Stimulated activated CD8-positive, alpha-beta memory T cell treated with anti-CD3 and anti-CD28 coated beads, Interleukin-4, amount 100 ng/mL, for 48 hours (primary cell): ENCODE results near the gene CCDC60.

Experiments
- DNase-seq: peaks from one replicate; pipeline ENCODE4 v3.0.0-alpha.2; 2020

CCDC60 gene

GRCh38 chr12:119448611-119449131, 114.1 kb downstream of the CCDC60 start:
- DNase-seq, result no peak

- no peak for DNase-seq
Observed at GRCh38 chr12:119450771-119451170, 116.2 kb downstream of the CCDC60 start.

DNA sequence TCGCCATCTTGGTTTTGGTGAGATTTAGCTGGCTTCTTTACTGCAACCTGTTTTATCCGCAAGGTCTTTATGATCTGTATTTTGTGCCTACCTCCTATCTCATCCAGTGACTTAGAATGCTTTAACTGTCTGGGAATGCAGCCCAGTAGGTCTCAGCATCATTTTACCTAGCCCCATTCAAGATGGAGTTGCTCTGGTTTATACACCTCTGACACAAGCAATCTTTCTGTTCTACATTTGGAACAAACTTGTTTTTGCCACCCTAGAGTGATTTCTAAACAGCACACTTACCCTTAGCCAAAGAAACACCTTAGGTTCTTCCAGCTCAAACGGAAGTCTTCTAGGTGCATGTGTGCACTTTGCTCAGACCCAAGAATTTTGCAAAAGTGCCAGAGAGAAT, 122.3 kb downstream of the CCDC60 start:
- DNase-seq, result no peak

GRCh38 chr12:119457271-119457670, 122.7 kb downstream of the CCDC60 start:
- no peak for DNase-seq

- DNase-seq, result no peak
Observed at GRCh38 chr12:119459481-119459880, 125.0 kb downstream of the CCDC60 start.

DNA sequence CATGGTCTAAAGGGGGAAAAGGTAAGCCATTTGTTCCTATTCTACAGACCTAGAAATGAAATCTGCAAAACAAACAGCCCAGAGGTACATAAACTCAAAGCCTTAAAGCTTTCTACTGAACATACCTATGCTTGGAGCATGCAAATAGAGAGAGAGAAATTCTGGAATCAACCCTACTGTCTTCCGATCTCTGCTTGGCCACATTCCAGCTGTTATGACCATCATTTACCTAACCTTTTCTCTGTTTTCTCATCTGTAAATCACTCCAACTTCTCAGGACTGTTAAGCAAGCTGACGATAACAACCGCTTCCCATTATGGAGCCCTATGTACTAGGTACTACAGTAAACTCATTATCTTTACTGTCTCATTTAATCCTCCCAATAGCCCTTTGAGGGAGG, 126.3 kb downstream of the CCDC60 start:
- no peak for DNase-seq

GRCh38 chr12:119461636-119462214, 127.2 kb downstream of the CCDC60 start:
- no peak for DNase-seq

- DNase-seq, result no peak
Observed at GRCh38 chr12:119463211-119463926, 128.8 kb downstream of the CCDC60 start.

GRCh38 chr12:119468296-119468695, 133.8 kb downstream of the CCDC60 start:
- no peak for DNase-seq

DNA sequence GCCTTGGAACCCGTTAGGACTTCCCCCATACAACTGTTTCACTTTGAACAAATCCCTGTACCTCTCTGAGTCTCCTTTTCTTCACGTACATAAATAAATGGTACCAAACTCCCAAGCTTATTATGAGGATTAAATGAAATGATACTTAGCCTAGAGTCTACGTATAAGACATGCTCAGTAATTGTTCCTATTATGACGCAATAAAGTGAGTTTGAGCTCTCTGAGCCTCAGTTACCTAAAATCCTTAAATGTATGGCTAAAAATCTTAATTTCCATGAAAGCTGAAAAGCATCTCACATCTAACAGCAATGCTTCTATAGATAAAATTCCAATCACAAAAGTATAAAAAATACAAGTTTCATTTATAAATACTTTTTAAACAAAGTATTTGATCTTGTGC, 141.1 kb downstream of the CCDC60 start:
- no peak for DNase-seq

DNA sequence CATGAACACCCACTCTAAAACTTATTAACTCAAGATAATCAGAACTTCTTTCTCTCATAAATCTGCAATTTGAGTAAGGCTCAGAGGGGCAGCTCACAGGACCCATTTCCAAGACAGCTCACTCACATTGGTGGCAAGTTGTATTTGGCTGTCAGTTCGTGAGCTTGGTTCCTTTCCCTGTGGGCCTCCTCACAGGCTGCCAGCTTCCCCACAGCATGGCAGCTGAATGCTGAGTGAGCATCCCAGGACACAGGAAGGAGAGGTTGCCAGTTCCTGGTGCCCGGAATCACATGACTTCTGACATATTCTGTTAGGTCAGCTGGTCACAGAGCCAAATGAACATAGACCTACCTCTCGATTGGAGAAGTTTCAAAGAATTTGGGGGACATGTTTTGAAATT, 142.4 kb downstream of the CCDC60 start:
- DNase-seq, result no peak

DNA sequence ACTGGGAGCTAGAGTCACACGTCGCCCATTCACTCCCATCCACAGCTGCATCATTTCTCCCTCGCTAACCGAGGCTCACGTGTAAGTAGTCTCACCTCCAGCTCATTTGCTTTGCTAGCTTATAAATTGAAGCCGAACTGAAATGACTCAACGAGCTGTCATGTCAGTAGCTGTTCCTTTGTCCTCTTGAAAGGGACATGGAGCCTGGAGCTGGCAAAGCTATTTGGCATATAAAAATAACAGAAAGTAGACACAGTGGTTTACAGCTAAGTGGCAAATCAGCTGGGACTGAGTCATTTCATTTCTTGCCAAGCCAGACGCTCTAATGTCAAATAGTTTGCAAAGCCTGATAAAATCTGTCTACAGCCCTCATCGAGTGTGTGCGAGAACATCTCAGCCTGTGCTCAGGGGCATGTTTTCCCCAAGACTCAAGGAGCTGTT, 144.6 kb downstream of the CCDC60 start:
- no peak for DNase-seq

GRCh38 chr12:119480551-119480950, 146.0 kb downstream of the CCDC60 start:
- no peak for DNase-seq

GRCh38 chr12:119486599-119487154, 152.1 kb downstream of the CCDC60 start:
- no peak for DNase-seq

DNA sequence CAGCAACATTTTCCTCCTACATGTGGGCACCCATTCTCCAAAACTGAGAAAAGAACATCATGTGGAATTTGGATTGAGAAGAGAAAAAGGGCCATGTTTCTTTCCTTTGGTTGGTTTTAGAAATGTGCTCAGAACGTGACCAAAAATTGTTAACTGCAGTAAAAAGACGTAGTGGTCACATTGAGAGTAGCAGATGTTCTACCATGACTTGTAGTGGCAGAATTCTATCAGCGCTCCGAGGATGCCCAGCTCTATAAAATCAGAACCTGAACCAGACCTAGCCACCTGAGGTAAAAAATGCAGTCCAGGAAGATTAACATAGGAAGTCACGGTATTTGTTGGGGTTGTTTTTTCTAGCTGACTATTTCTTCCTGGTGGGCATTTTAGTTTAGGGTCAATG, 157.3 kb downstream of the CCDC60 start:
- DNase-seq, result no peak

DNA sequence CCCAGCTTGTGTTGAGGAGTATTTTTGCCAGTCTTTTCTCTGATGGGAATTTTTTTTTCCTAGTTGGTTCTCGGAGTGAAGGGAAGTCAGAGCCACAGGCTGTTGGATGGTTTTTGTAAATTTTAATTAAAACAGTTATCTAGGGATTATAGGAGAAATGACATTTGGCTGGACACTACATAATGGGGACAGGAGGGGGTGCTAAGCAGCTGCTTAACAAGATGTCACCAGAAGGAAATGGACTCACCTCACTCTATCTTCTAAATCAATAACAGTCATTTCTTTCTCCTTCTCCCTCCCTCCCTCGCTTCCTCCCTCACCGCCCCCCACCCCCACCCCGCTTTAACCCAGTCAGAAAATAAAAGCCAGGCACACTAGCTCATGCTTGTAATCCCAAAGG, 165.7 kb downstream of the CCDC60 start:
- DNase-seq, result no peak

GRCh38 chr12:119501052-119501451, 166.5 kb downstream of the CCDC60 start:
- DNase-seq, result no peak

DNA sequence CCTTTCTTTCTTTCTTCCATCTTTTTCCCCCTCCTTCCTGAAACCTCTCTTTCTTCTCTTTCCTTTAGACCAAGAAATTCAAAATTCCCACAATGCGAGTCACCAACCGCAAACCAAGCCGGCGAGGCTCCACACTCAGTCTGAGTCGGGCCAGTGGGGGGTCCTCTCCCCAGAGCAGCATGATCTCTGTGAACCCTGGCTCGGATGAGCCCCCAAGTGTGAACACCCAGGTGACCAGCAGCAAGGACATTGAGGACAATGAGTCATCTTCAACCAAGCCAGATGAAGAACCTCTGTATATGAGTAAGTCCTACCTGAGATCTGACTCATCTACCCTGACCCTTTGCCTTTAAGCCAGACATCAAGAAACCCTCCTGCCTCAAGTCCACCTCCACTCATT, 170.5 kb downstream of the CCDC60 start:
- DNase-seq, result no peak

DNA sequence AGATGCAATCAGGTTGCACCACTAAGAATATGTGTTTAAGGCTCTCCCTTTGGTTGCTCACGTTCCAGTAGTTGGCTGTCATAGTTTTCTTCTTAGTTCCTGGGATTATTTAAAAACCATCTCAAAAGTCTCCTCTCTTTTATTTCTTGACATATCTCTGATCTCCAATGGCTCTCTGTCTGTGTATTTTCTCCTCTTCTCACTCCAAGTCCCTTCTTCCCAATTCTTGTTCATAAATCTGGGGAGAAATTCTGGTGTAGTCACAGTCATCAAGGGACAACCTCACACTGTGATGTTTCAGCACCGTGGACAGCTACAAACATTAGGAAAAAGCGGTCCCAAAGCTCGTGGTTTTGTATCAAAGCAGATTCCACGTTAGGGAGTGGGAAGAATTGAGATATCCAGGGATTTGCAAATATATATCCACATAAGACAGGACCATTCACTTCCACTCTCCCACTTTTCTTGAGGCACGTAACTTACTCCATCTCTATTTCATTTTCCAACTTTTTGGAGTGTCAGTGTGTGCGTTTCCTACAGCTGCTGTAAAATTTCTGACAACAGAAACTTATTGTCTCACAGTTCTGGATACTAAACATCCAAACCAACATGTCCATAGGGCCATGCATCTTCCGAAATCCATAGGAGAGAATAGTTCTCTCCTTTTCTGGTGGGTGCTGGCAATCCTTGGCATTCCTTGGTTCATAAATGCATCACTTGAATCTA, 178.4 kb downstream of the CCDC60 start:
- no peak for DNase-seq

GRCh38 chr12:119528241-119528640, 193.7 kb downstream of the CCDC60 start:
- no peak for DNase-seq

- DNase-seq, result no peak
Observed at GRCh38 chr12:119540476-119540875, 205.9 kb downstream of the CCDC60 start.

DNA sequence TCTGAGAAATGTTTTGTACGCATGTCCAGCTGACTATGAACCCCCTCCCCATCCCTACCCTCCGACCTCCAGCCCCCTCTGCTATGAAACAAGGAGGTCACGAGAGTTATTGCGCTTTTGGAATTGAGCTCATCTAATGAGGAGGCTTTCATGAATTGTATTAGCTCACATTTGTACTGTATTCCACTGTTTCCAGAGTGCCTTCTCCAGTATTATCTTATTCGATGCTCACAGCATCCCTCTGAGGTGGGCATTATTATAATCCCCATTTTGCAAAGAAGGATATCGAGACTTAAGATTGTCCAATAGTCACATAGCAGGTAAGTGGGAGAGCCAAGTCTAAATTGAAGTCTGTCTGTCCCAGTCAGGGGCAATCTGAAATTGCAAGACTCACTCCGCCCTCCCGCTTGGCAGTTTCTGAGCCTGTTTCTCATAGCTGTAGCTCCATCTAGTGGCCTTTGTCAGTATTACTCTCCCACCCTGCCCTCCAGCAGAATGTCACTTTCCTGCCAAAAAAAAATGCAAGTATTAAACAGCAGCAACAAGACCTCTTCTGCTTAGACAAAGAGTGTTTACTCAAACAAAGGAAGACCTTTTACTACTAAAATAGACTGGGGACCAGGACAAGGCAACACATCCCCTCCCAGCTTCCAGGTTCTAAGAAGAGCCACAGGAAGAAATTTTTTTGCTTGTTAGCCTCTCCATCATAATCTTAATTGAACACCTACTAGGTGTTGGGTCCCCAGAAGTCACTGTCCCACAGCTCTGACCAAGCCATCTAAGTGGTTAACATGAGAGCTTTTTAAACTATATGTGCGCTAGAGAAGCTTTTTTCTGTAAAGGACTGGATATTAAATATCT, 210.5 kb downstream of the CCDC60 start:
- DNase-seq, result peak; percentile 73

DNA sequence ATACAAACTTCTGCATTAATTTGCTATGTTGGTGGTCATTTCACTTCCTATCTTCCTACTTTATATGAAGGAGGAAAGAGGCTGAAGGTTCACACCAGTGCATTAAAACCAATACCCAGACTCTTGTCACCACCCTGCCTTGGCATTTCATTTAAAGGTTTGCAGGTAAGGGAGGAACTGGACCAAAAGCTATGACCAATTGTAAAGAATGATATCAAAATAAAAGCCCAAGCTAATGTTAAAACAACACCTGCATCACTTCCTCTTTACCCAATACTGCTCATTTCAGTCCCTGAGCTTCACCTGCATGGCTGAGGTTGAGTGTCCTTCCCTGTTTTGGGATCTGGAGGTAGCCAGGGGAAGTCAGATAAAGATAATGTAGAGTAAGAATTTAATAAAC, 211.8 kb downstream of the CCDC60 start:
- no peak for DNase-seq
